ENCODE measurements around the gene PKNOX2. TPM values are rescaled to one million over a fixed set of nuclear protein-coding genes. Genes with fewer than 3 reads are reported as not detected.
A peak's percentile ranks its signal among the peaks of the same experiment; 100 is the strongest.

The PKNOX2 gene
- total and polyA plus RNA-seq, 9 of the 15 experiments (the other 6 are each of a cell fraction or from before 2014, with no cell fraction given): not detected

GRCh38 chr11:125435461-125436238 lies 271.1 kb downstream of the PKNOX2 start (continued):
- TF ChIP-seq, protein P1, sequence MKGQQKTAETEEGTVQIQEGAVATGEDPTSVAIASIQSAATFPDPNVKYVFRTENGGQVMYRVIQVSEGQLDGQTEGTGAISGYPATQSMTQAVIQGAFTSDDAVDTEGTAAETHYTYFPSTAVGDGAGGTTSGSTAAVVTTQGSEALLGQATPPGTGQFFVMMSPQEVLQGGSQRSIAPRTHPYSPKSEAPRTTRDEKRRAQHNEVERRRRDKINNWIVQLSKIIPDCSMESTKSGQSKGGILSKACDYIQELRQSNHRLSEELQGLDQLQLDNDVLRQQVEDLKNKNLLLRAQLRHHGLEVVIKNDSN (CRISPR knock-in tag; IDR thresholded peaks at IDR 0.05): no peak
- TF ChIP-seq KDM1A (IDR thresholded peaks at IDR 0.05) (no peak), MEF2D (tag; conservative IDR thresholded peaks at IDR 0.05; ENCODE audit: low read depth) (no peak), BCL6 (CRISPR knock-in tag; IDR thresholded peaks at IDR 0.05) (no peak), NFYB (IDR thresholded peaks at IDR 0.05; ENCODE audit: extremely low read depth, insufficient read length) (no peak), RB1 (IDR thresholded peaks at IDR 0.05; ENCODE audit: low read depth) (no peak), TBL1XR1 (IDR thresholded peaks at IDR 0.05; ENCODE audit: low read length in 2 of 2) (no peak), ZNF316 (IDR thresholded peaks at IDR 0.05) (peak; percentile 78), RCOR1 (IDR thresholded peaks at IDR 0.05; ENCODE audit: borderline replicate concordance in 1 of 2, low read depth in 2 of 2, low read length in 2 of 2) (0 out of 4 replicates have a peak, but pooled peaks of 1 of the 2 experiments have one; percentile 26)
- TF ChIP-seq, protein P2, sequence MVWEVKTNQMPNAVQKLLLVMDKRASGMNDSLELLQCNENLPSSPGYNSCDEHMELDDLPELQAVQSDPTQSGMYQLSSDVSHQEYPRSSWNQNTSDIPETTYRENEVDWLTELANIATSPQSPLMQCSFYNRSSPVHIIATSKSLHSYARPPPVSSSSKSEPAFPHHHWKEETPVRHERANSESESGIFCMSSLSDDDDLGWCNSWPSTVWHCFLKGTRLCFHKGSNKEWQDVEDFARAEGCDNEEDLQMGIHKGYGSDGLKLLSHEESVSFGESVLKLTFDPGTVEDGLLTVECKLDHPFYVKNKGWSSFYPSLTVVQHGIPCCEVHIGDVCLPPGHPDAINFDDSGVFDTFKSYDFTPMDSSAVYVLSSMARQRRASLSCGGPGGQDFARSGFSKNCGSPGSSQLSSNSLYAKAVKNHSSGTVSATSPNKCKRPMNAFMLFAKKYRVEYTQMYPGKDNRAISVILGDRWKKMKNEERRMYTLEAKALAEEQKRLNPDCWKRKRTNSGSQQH (CRISPR knock-in tag; IDR thresholded peaks at IDR 0.05): no peak
